Kidney epithelial cell (primary cell): ENCODE data around the gene FERMT3. TPM values are rescaled to one million over a fixed set of nuclear protein-coding genes. Genes with fewer than 3 reads are reported as not detected.

ENCODE experiments used
- DNase-seq: peaks from one replicate; pipeline ENCODE4 v3.0.0-alpha.2; 2010; ENCODE audit warnings: low read depth
- H3K27me3 ChIP-seq: 2 replicates; pipeline ENCODE4 v1.6.0; 2011; ENCODE audit warnings: low read length; ENCODE audit not compliant: control insufficient read depth, insufficient read depth
- H3K36me3 ChIP-seq: 2 replicates; pipeline ENCODE4 v1.5.1; 2011; ENCODE audit warnings: low read length; ENCODE audit not compliant: control insufficient read depth, insufficient read depth
- H3K4me3 ChIP-seq: 2 replicates; pipeline ENCODE4 v1.5.1; 2011; ENCODE audit warnings: low read depth, mild to moderate bottlenecking, control low read depth, low read length
- total RNA-seq: library from RNA; depleted of rRNA; stranded (reverse); fragments of >200 nt; gene quantifications from 2 replicates; pipeline ENCODE4 v1.2.3, GENCODE V29; 2015
- TF ChIP-seq, protein P1 (sequence below): IDR thresholded peaks from 2 replicates; pipeline ENCODE4 v1.5.1; 2011; ENCODE audit warnings: mild to moderate bottlenecking, moderate library complexity, low read length, control low read depth, inconsistent platforms; ENCODE audit not compliant: insufficient read depth, poor library complexity, severe bottlenecking

Gene FERMT3
- total RNA-seq, 1 donor from 2014 or later, result 0.25 TPM

DNA sequence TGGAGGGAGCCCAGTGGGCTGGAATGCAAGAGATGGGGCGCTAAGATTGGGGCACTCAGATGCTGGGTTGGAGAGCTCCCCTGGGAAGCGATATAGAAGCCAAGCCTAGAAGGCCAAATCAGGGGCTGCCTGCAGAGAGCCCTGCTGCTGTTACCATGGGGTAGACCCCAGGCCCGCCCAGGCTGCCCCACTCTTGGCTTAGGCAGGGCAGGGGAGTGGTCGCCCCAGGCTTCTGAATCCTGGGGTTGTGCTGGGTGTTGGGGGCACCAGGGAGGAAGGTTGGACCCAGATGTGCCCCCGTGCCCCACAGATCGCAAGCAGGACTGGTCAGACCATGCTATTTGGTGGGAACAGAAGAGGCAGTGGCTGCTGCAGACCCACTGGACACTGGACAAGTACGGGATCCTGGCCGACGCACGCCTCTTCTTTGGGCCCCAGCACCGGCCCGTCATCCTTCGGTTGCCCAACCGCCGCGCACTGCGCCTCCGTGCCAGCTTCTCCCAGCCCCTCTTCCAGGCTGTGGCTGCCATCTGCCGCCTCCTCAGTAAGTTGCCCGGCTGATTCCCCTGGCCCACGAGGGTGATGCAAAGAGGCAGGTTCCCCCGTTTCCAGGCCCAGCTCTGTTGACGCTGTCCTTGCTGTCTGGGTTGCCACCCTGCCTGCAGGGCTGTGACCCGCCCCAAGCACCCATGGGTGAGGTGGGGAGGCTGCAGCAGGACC lies 3.9 kb downstream of the FERMT3 start:
- no peak for DNase-seq

DNA sequence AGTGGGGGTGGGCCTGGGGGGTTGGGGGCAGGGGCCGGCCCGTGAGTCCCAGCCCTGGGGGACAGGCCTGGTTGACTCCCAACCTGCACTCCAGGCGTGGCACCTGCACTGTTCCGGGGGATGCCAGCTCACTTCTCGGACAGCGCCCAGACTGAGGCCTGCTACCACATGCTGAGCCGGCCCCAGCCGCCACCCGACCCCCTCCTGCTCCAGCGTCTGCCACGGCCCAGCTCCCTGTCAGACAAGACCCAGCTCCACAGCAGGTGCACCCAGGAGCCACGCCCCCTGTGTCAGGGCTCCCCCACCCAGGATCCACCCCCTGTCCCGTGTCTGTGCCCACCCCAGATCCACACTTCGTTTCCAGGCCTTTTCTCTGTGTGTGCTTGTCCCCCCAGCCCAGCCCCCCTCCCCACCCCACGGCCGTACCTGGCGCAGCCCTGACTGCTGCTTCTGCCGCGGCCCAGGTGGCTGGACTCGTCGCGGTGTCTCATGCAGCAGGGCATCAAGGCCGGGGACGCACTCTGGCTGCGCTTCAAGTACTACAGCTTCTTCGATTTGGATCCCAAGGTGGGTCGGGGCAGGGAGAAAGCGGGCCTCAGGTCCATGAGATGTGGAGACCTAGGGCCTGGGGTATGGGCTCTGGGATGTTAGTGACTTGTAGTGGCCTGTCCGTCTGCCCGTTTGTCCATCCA lies 4.8 kb downstream of the FERMT3 start:
- H3K4me3 ChIP-seq, result no peak overlapping the region
- DNase-seq, result no peak
- H3K27me3 ChIP-seq, result no peaks in the 10 kb centered on the region
- H3K36me3 ChIP-seq, result no peaks in the 10 kb centered on the region
- TF ChIP-seq, protein P1, sequence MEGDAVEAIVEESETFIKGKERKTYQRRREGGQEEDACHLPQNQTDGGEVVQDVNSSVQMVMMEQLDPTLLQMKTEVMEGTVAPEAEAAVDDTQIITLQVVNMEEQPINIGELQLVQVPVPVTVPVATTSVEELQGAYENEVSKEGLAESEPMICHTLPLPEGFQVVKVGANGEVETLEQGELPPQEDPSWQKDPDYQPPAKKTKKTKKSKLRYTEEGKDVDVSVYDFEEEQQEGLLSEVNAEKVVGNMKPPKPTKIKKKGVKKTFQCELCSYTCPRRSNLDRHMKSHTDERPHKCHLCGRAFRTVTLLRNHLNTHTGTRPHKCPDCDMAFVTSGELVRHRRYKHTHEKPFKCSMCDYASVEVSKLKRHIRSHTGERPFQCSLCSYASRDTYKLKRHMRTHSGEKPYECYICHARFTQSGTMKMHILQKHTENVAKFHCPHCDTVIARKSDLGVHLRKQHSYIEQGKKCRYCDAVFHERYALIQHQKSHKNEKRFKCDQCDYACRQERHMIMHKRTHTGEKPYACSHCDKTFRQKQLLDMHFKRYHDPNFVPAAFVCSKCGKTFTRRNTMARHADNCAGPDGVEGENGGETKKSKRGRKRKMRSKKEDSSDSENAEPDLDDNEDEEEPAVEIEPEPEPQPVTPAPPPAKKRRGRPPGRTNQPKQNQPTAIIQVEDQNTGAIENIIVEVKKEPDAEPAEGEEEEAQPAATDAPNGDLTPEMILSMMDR, result no peak

More for the DNA sequence above, 3.9 kb downstream of the FERMT3 start:
- TF ChIP-seq, protein P1, result no peak
- Histone ChIP-seq H3K36me3 (peaks cover 2% of the 10 kb centered on the region), H3K27me3 (no peaks in the 10 kb centered on the region), H3K4me3 (no peak overlapping the region)

GRCh38 chr11:64216879-64217278 lies 10.4 kb downstream of the FERMT3 start:
- Histone ChIP-seq H3K36me3 (no peaks in the 10 kb centered on the region), H3K4me3 (no peak overlapping the region), H3K27me3 (no peaks in the 10 kb centered on the region)
- DNase-seq, result no peak
- TF ChIP-seq, protein P1, result no peak

DNA sequence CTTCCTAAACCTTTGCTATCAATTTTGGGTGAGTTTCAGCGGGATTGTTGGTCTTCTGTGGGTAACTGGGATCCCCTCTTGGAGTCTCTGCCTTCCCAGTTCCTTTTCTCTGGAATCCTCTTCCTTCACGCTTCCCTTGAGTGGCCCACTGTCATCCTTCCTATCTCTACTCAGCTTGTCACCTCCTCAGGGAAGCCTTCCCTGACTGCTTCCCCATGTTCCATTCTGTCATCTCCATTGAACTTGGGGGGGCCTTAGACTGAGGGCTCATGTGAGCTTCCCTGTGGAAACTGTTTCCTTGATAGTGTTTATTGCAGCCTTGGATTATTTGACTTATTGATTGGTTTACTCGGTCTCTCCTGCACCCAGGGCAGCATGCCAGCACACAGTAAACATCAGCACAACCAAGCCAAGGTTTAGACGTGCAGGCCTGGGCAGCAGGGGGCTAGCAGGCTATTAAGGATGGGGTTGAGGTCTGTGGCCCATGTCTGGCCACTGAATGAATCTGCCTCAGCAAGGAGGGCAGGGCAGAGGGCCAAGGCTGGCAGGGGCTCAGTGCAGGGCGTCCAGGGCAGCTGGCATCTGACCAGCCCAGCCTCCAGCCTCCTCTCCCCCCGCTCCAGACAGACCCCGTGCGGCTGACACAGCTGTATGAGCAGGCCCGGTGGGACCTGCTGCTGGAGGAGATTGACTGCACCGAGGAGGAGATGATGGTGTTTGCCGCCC lies 12.3 kb downstream of the FERMT3 start:
- TF ChIP-seq, protein P1, result no peak
- H3K36me3 ChIP-seq, result no peaks in the 10 kb centered on the region
- no peak overlapping the region for H3K4me3 ChIP-seq

GRCh38 chr11:64219354-64219684 lies 12.8 kb downstream of the FERMT3 start:
- H3K4me3 ChIP-seq, result no peak overlapping the region
- no peaks in the 10 kb centered on the region for H3K27me3 ChIP-seq
- H3K36me3 ChIP-seq, result no peaks in the 10 kb centered on the region
- TF ChIP-seq, protein P1, result no peak
- DNase-seq, result no peak

More for the DNA sequence above, 12.3 kb downstream of the FERMT3 start:
- DNase-seq, result no peak
- H3K27me3 ChIP-seq, result no peaks in the 10 kb centered on the region
